Spleen (tissue), 7 donors: ENCODE data around the gene DNAJC18.

Experiments
- POLR2A ChIP-seq, 3 donors: fragments of 450-650 bp; IDR thresholded peaks; one replicate each; pipeline ENCODE4 v1.5.1; 2017; ENCODE audit warnings: antibody characterized with exemption in 3 of 3, mild to moderate bottlenecking in 1 of 3
- POLR2AphosphoS5 ChIP-seq, 3 donors: sonication (generic); formaldehyde crosslinking; IDR thresholded peaks; one replicate each; pipeline ENCODE4 v1.5.1; 2017; ENCODE audit warnings: antibody characterized with exemption in 3 of 3
- TF ChIP-seq, protein P1 (sequence below), 11 experiments: fragments of 200-600 bp in 7 of 11; fragments of 450-650 bp in 4 of 11; sonication (generic) in 4 of 11; IDR thresholded peaks in 8 of 11; conservative IDR thresholded peaks in 3 of 11; 1 replicate in 7 of 11; 2 replicates in 4 of 11; pipeline versions ENCODE4 v1.4.0 to v1.8.0; 2016 to 2021; ENCODE audit warnings: antibody characterized with exemption in 11 of 11, inconsistent platforms in 4 of 11, mild to moderate bottlenecking in 1 of 11
- donor health status: DM: no; HTN: no; CAD: no; lungs with moderate emphysema.
- donor health status: DM: no; HTN: no; CAD: no.
- donor health status: DM: no; HTN: no; CAD: no.

GRCh38 chr5:139389701-139390638, 49.4 kb downstream of the DNAJC18 start, which contains the start of gene MZB1:
- TF ChIP-seq, protein P1, sequence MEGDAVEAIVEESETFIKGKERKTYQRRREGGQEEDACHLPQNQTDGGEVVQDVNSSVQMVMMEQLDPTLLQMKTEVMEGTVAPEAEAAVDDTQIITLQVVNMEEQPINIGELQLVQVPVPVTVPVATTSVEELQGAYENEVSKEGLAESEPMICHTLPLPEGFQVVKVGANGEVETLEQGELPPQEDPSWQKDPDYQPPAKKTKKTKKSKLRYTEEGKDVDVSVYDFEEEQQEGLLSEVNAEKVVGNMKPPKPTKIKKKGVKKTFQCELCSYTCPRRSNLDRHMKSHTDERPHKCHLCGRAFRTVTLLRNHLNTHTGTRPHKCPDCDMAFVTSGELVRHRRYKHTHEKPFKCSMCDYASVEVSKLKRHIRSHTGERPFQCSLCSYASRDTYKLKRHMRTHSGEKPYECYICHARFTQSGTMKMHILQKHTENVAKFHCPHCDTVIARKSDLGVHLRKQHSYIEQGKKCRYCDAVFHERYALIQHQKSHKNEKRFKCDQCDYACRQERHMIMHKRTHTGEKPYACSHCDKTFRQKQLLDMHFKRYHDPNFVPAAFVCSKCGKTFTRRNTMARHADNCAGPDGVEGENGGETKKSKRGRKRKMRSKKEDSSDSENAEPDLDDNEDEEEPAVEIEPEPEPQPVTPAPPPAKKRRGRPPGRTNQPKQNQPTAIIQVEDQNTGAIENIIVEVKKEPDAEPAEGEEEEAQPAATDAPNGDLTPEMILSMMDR (IDR thresholded peaks at IDR 0.05 in 8 of 11, conservative IDR thresholded peaks at IDR 0.05 in 3 of 11), result no peak
- TF ChIP-seq POLR2A (IDR thresholded peaks at IDR 0.05) (peak in 1 of 3 donors; percentile 74), POLR2AphosphoS5 (IDR thresholded peaks at IDR 0.05) (peak; percentile 85 to 95 (median 94))
